Panc1 (cell line): Measurements from ENCODE around the gene NTM.

Experiments
- POLR2AphosphoS5 ChIP-seq: IDR thresholded peaks from 2 replicates; pipeline ENCODE4 v1.6.1; 2012; ENCODE audit warnings: mild to moderate bottlenecking, low read depth, low read length, moderate library complexity
- REST ChIP-seq, 2 experiments: IDR thresholded peaks; 2 replicates each; pipeline ENCODE4 v1.6.1; 2011 to 2012; ENCODE audit warnings: low read depth in 2 of 2, control low read depth in 1 of 2, low read length in 1 of 2, mild to moderate bottlenecking in 1 of 2, moderate library complexity in 1 of 2; ENCODE audit not compliant: insufficient read depth in 1 of 2
- SIN3A ChIP-seq: IDR thresholded peaks from 2 replicates; pipeline ENCODE4 v1.6.1; 2012; ENCODE audit warnings: low read depth, mild to moderate bottlenecking, low read length, moderate library complexity, borderline replicate concordance; ENCODE audit not compliant: insufficient read depth
- TCF7L2 ChIP-seq: IDR thresholded peaks from 2 replicates; pipeline ENCODE4 v1.6.1; 2011; ENCODE audit warnings: mild to moderate bottlenecking, low read depth, low read length, inconsistent platforms
- TF ChIP-seq, protein P1 (sequence below): fragments of 450-650 bp; IDR thresholded peaks from 2 replicates; pipeline ENCODE4 v1.5.1; 2017; ENCODE audit warnings: mild to moderate bottlenecking

- TF ChIP-seq TCF7L2 (no peak), REST (IDR thresholded peaks at IDR 0.05; ENCODE audit: insufficient read depth in 1 of 2, low read depth in 2 of 2, low read length in 1 of 2) (no peak), POLR2AphosphoS5 (no peak), SIN3A (no peak)
- TF ChIP-seq, protein P1, sequence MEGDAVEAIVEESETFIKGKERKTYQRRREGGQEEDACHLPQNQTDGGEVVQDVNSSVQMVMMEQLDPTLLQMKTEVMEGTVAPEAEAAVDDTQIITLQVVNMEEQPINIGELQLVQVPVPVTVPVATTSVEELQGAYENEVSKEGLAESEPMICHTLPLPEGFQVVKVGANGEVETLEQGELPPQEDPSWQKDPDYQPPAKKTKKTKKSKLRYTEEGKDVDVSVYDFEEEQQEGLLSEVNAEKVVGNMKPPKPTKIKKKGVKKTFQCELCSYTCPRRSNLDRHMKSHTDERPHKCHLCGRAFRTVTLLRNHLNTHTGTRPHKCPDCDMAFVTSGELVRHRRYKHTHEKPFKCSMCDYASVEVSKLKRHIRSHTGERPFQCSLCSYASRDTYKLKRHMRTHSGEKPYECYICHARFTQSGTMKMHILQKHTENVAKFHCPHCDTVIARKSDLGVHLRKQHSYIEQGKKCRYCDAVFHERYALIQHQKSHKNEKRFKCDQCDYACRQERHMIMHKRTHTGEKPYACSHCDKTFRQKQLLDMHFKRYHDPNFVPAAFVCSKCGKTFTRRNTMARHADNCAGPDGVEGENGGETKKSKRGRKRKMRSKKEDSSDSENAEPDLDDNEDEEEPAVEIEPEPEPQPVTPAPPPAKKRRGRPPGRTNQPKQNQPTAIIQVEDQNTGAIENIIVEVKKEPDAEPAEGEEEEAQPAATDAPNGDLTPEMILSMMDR, result no peak
Measured at GRCh38 chr11:132284611-132285010, 914.2 kb downstream of the NTM start.
